ENCODE data around the gene TBC1D22A. TPM values are rescaled to one million over a fixed set of nuclear protein-coding genes. Genes with fewer than 3 reads are reported as not detected.

TBC1D22A gene
- total RNA-seq, 3 donors from 2014 or later: 19.0 to 23.6 (median 23.6) TPM

DNA sequence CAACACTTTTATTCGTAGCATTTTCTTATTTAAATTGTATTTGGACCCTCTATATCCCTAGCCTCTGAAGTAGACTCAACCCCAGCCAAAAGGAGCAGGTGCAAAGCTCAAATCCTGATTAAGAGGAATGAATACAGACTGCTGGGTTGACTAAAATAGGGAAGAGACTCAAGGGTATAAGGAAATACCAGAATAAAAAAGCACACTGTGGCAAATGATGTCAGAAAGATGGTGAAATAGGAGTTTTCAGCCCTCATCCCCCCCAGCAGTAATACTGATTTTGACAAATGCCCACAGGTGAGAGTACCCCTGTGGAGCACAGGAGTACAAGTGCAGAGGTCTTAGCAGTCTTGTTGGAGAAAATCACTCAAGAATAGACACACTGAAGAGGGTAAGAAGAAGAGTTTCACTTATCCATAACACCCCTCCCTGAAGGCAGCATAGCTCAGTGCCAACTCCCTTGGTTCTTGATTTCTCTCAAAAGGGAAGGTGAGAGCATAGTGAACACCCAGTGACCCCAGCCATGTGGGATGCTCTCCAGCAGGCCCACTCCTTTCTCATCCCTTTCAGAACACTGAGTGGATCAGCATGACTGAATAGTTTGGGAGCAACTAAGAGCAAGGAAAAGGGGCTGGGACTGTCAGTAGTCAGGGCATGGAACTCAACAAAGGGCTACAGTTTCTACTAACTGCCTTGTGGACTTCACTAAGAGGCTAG is 71.7 kb downstream of the TBC1D22A start:
- Histone ChIP-seq H3K9me3 (peaks cover 0 to 9% of the 10 kb centered on the region in 2 donors), H3K27me3 (no peaks in the 10 kb centered on the region), H3K36me3 (no peaks in the 10 kb centered on the region), H3K4me1 (peaks cover 0 to 6% of the 10 kb centered on the region in 2 donors), H3K4me3 (no peak overlapping the region), H3K27ac (no peak overlapping the region)
- DNase-seq (ENCODE audit: low spot score in 2 of 2): no peak
- TF ChIP-seq POLR2A (IDR thresholded peaks at IDR 0.05) (no peak), POLR2AphosphoS5 (IDR thresholded peaks at IDR 0.05) (no peak), CTCF (IDR thresholded peaks at IDR 0.05) (no peak)
- intact Hi-C loops (cut with DNase I; ENCODE audit: low total_unique reads): no loop called here

DNA sequence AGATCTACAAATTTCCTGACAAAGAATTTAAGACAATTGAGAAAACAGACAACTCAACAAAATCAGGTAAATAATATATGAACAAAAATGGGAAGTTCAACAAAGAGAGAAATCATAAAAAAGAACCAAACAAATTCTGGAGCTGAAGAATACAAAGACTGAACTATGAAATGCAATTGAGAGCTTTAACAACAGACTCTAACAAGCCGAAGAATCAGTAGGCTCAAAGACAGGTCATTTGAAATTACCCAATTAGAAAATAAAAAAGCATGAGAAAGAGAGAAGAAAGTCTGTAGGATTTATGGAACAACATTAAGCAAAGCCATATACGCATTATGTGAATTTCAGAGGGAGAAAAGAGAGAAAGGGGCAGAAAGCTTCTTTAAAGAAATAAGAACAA is 72.8 kb downstream of the TBC1D22A start:
- intact Hi-C loops (cut with DNase I; ENCODE audit: low total_unique reads): no loop called here
- TF ChIP-seq POLR2AphosphoS5 (IDR thresholded peaks at IDR 0.05) (no peak), CTCF (IDR thresholded peaks at IDR 0.05) (no peak), POLR2A (IDR thresholded peaks at IDR 0.05) (no peak)
- H3K4me3 ChIP-seq: no peak overlapping the region
- H3K36me3 ChIP-seq: no peaks in the 10 kb centered on the region
- no peaks in the 10 kb centered on the region for H3K27me3 ChIP-seq
- peaks cover 0 to 9% of the 10 kb centered on the region in 2 donors for H3K9me3 ChIP-seq
- no peak for DNase-seq (ENCODE audit: low spot score in 2 of 2)
- H3K27ac ChIP-seq: no peak overlapping the region
- peaks cover 0 to 2% of the 10 kb centered on the region in 2 donors for H3K4me1 ChIP-seq

DNA sequence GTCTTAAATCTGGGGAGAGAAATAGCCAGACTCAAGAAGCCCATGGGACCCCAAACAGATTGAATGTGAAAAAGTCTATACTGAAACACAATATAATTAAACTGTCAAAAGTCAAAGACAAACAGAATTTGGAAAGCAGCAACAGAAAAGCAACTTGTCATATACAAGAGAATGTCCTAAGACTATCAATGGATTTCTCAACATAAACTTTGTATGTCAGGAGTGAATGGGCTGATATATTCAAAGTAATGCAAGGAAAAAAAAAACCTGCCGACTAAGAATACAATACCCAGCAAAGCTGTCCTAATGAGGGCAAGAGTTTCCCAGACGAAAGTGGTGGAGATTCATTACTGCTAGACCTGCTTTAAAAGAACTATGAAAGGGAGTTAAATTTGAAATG is 73.2 kb downstream of the TBC1D22A start:
- no peaks in the 10 kb centered on the region for H3K27me3 ChIP-seq
- intact Hi-C loops (cut with DNase I; ENCODE audit: low total_unique reads): no loop called here
- no peak for DNase-seq (ENCODE audit: low spot score in 2 of 2)

GRCh38 chr22:46841522-46841921 is 79.1 kb downstream of the TBC1D22A start:
- TF ChIP-seq CTCF (IDR thresholded peaks at IDR 0.05): no peak
- no peak for DNase-seq (ENCODE audit: low spot score in 2 of 2)
- H3K36me3 ChIP-seq: no peaks in the 10 kb centered on the region
- no peaks in the 10 kb centered on the region for H3K4me1 ChIP-seq
- H3K27ac ChIP-seq: no peak overlapping the region
- no peak overlapping the region for H3K4me3 ChIP-seq
- intact Hi-C loops (cut with DNase I; ENCODE audit: low total_unique reads): no loop called here
- no peaks in the 10 kb centered on the region for H3K27me3 ChIP-seq
- no peaks in the 10 kb centered on the region for H3K9me3 ChIP-seq

More for the DNA sequence above, 73.2 kb downstream of the TBC1D22A start:
- H3K9me3 ChIP-seq: peaks cover 0 to 9% of the 10 kb centered on the region in 2 donors
- TF ChIP-seq POLR2AphosphoS5 (IDR thresholded peaks at IDR 0.05) (no peak), POLR2A (IDR thresholded peaks at IDR 0.05) (no peak), CTCF (IDR thresholded peaks at IDR 0.05) (no peak)
- H3K36me3 ChIP-seq: no peaks in the 10 kb centered on the region
- H3K4me3 ChIP-seq: no peak overlapping the region
- H3K27ac ChIP-seq: no peak overlapping the region
- H3K4me1 ChIP-seq: no peaks in the 10 kb centered on the region

GRCh38 chr22:46842606-46843005 is 80.2 kb downstream of the TBC1D22A start:
- Histone ChIP-seq H3K4me1 (no peaks in the 10 kb centered on the region), H3K4me3 (no peak overlapping the region), H3K9me3 (no peaks in the 10 kb centered on the region), H3K27ac (no peak overlapping the region), H3K36me3 (no peaks in the 10 kb centered on the region), H3K27me3 (no peaks in the 10 kb centered on the region)
- TF ChIP-seq CTCF (IDR thresholded peaks at IDR 0.05) (no peak), POLR2A (IDR thresholded peaks at IDR 0.05) (no peak), POLR2AphosphoS5 (IDR thresholded peaks at IDR 0.05) (no peak)
- intact Hi-C loops (cut with DNase I; ENCODE audit: low total_unique reads): no loop called here
- peak in 1 of 2 donors; percentile 62 for DNase-seq (ENCODE audit: low spot score in 2 of 2)
